Measurements from ENCODE around the gene ROCK1.

Gene ROCK1

GRCh38 chr18:21074336-21075323 is 37.0 kb downstream of the ROCK1 start:
- no peak for TF ChIP-seq CTCF (IDR thresholded peaks at IDR 0.05; ENCODE audit: control insufficient read depth, insufficient read depth, low read depth, low read length, missing control alignments)
- no peak overlapping the region for H3K4me3 ChIP-seq (ENCODE audit: control insufficient read depth, low read depth, low read length)
- DNase-seq (ENCODE audit: low read depth), result no peak

- no peak for TF ChIP-seq CTCF (IDR thresholded peaks at IDR 0.05; ENCODE audit: control insufficient read depth, insufficient read depth, low read depth, low read length, missing control alignments)
- no peak overlapping the region for H3K4me3 ChIP-seq (ENCODE audit: control insufficient read depth, low read depth, low read length)
- no peak for DNase-seq (ENCODE audit: low read depth)
Measured at GRCh38 chr18:21073180-21073579, 38.4 kb downstream of the ROCK1 start.

- no peak for TF ChIP-seq CTCF (IDR thresholded peaks at IDR 0.05; ENCODE audit: control insufficient read depth, insufficient read depth, low read depth, low read length, missing control alignments)
- no peak for DNase-seq (ENCODE audit: low read depth)
- no peak overlapping the region for H3K4me3 ChIP-seq (ENCODE audit: control insufficient read depth, low read depth, low read length)
Measured at GRCh38 chr18:21071071-21071470, 40.5 kb downstream of the ROCK1 start.

- no peak overlapping the region for H3K4me3 ChIP-seq (ENCODE audit: control insufficient read depth, low read depth, low read length)
- no peak for TF ChIP-seq CTCF (IDR thresholded peaks at IDR 0.05; ENCODE audit: control insufficient read depth, insufficient read depth, low read depth, low read length, missing control alignments)
- DNase-seq (ENCODE audit: low read depth), result no peak
Measured at GRCh38 chr18:21069468-21069867, 42.1 kb downstream of the ROCK1 start.

GRCh38 chr18:21064347-21064746 is 47.3 kb downstream of the ROCK1 start:
- H3K4me3 ChIP-seq (ENCODE audit: control insufficient read depth, low read depth, low read length), result no peak overlapping the region
- TF ChIP-seq CTCF (IDR thresholded peaks at IDR 0.05; ENCODE audit: control insufficient read depth, insufficient read depth, low read depth, low read length, missing control alignments), result no peak
- DNase-seq (ENCODE audit: low read depth), result no peak

GRCh38 chr18:21063011-21063410 is 48.6 kb downstream of the ROCK1 start:
- H3K4me3 ChIP-seq (ENCODE audit: control insufficient read depth, low read depth, low read length), result no peak overlapping the region
- no peak for TF ChIP-seq CTCF (IDR thresholded peaks at IDR 0.05; ENCODE audit: control insufficient read depth, insufficient read depth, low read depth, low read length, missing control alignments)
- DNase-seq (ENCODE audit: low read depth), result no peak
